Inflammatory macrophage treated with lipopolysaccharide for 1 hour (primary cell): Measurements from ENCODE around the gene TCF7L2.
A peak's percentile ranks its signal among the peaks of the same experiment; 100 is the strongest.

ENCODE experiments used
- DNase-seq, 2 donors: peaks; one replicate each; pipeline ENCODE4 v3.0.0-alpha.2; 2020 to 2022

TCF7L2 gene

DNA sequence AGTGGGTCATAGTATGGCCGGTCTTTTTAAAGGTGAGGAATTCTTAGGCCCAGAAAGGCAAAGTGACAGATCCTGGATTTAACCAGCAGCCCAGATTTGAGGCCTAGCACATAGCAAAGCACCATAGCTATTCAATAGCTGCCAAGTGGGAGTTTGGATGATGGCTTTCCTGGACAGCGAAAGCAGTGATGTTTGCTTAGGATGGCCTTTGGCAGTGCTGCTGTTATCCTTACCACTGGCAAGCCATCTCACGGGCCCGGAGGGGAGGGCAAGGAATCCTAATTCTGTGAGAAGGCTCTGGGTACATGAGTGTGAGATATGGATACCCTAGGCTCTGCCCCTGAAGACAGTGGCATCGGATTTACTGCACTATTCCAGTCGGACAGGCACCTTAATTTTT is 50.4 kb downstream of the TCF7L2 start:
- no peak for DNase-seq

DNA sequence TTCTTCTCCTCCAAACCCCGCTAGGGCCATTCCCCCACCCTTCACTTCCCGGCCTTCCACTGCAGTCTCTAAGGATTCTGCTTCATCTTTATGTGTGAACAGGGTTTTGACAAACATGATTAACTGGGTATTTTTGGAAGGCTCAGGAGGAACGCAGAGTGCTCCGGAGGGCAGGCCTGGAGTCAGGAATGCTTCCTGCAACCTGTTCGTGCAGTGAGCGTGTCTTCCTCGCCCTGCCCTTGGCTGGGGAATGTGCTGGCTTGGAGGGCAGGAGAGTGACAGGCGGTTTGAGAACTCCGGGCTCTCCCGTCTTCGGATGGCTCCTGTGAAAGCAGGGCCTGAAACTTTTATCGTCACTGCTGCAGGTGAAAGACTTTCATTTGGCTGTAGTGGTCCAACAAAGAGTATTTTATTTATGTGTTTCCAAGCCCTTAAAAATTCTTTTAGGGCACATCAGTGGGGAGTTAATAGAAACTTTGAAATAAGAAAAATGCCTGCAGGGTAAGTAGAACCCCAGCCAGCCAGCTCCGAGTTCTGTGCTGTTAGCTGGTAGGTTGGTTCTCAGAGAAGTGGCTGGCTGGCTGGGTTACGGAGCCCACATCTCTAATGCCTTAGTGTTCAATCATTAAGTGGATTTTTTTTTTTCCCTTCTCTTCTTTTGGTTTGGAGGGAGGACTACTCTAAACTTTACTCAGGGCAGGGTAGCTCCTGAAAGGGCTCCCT is 51.0 kb downstream of the TCF7L2 start:
- DNase-seq = no peak

DNA sequence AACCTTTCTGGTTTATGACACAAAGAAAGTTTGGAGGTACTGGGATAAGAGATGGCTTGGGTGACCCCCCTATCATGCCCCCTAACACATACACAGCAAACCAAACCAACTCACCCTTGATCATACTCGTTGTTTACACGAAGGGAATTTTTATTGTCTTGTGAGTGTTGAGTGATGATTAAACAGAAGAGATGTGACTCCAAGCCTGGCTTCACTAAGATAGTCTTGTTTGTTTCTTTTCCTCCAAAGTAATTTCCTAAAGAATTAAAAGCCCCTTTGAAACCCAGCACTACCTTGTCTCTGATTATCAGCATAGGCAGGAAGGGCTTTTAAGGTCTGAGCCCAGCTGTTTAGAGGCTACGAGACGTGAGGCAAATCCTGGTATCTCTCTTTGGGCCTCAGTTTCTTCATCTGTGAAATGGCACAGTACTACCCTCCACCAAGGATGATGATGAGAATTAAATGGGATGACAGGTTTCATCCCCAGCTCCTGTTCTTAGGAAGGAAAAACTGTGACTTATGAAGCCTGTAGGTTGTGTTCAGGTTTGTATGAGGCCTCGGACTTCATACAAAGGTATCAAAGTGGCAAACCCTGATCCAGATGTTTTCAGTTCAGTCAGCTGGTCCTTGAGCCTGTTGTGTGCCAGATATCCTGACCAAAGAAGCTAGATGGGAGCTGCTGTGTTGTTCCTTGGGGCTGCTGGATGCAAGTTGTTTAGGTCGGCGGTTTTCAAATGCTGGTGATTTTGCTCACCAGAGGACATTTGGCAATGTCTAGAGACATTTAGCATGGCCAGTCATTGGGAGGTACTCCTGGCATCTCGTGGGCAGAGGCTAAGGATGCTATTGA is 51.8 kb downstream of the TCF7L2 start:
- DNase-seq = no peak

DNA sequence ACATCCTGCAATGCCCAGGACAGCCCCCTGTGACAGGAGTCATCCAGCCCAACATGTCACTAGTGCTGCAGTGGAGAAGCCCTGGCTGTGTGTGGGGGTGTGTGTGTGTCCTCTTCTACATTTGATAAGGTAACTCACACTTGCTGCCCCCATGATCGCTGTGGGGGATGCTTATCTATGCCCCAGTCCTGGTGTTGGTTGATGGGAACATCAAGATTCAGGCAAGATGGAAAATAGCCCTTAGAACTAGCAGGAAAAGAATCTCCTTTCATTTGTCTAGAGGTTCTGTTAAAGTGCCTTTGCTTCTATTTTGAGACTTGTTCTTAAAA is 52.4 kb downstream of the TCF7L2 start:
- no peak for DNase-seq

DNA sequence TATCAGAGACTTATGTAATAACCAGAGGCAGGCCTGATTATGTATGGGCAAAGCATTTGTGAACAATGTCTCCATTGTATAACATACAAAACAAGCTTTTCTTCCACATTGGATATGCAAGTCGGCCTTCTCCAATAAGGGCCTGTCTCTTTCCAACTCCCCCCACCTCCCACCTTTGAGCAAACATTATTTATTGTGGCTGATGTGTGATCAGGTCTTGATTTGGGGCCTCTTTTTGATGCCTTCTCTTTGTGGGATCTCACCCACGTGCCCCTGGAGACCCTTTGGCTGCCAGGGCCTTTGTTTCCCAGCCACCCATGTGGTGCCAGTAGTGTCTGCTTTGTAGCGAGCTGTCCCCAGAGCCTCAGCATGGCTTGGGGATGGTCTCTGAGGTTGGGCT is 53.0 kb downstream of the TCF7L2 start:
- no peak for DNase-seq

DNA sequence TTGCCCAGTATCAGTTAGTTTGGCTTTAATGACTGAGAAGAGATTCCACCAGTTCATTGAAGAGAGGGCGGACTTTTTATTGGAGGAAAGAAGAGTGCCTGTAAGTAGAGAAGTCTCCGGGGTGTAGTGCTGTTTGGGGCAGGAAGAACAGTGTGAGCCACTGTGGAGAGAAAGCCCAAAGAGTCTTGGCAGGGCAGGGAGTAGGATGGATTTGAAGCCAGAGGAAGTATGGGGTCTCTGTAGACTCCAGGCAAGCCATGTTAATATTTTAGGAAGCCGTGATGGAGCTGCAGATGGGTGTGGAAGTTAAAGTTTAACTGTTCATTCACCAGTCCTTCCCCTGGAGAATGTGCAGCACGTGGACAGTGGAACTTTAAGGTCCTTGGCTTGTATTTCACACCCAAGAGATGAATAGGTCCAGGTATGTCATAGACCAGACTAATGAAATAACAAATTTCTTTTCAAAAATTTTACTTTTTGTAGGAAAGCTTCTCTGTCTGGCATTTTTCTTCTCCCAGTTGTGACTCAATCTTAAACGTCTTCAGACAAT is 54.1 kb downstream of the TCF7L2 start:
- DNase-seq = no peak

DNA sequence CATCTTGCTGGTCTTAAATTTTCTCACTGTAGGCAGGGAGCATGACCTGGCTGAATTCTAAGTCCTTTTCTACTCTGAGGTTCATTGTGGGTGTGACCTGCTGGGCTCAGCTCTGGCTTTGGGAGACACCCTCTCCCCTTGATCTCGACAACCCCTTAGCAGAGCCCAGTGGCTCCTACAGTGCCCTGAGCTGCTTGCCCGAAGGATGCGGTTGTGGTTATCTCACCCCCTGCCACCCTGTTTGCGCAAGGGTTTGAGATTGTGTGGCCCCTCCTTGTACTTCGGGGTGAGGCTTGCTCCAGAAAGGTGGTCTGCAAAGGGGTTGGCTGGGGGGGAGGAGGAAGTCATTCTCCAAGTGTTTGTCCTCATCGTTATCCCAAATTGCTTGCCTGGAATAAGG is 55.3 kb downstream of the TCF7L2 start:
- DNase-seq = no peak

DNA sequence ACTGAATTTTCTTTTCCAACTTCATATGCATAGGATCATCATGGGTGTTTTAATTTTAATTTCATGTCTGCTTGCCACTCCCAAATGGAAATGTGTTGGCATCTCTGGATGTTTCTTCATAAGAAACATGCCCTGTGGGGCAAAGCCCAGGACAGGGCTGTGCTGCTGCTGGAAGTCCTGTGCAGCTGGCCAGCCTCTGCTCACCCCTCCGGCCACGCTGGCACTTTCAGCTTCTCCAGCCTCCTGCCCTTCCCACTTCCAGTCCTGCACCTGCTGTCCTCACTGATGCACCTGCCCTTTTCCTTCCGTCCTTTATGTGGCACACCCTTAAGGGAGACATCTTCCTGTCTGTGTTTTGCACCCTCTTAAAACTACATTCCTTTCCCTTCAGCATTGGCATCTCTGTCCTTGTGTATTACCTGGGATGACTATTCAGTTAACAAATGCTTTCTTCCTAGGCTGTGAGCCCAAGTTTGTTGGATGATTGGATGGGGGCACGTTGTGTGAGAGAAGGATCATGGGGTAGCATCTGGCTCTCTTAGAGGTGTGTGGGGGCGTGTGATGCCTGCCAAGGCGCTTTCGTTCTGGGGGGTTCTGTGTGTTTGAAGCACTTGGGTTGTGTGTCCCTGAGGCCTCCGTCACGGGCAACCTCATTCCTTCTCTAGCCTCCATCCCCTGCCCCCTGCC is 56.8 kb downstream of the TCF7L2 start:
- no peak for DNase-seq

DNA sequence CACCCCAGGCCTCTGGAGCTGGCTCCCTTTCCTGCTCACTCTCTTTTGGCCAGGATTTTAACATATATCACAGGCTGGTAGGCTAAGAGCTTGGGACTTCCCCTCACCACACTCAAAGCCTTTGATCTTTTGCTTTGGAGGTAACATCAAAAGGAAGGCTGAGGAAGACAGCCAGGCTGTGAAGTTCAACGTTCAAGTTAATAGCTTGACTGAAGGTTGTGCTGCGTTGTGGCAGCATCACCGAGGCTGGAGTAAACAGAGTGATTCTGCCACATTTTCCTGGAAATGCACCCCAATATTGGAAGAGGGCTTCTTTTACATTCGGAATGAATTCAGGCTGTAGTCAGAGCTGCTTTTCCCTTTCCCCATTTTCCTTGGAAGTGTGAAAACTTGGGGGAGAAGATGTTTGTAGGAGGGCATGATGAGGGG is 57.3 kb downstream of the TCF7L2 start:
- DNase-seq = no peak

DNA sequence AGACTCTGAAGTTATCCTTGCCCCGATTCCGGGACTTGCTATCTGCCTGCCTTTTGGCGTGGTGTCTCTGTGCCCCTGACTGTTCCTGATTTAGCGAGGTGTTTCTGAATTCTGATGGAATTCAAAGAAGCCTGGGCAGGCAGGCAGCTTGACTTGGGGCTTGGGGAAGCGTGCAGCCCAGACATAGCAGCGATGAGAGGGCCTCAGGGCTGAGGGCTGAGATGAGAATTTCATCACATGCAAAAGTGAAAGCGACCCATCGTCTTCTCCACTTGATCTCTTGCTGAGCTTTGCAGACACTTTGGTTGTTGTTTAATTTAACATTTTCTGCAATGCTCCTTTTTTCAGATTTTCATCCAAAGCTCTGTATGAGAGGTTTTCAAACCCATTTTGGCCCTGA is 57.8 kb downstream of the TCF7L2 start:
- DNase-seq = peak in 1 of 2 donors; percentile 44

DNA sequence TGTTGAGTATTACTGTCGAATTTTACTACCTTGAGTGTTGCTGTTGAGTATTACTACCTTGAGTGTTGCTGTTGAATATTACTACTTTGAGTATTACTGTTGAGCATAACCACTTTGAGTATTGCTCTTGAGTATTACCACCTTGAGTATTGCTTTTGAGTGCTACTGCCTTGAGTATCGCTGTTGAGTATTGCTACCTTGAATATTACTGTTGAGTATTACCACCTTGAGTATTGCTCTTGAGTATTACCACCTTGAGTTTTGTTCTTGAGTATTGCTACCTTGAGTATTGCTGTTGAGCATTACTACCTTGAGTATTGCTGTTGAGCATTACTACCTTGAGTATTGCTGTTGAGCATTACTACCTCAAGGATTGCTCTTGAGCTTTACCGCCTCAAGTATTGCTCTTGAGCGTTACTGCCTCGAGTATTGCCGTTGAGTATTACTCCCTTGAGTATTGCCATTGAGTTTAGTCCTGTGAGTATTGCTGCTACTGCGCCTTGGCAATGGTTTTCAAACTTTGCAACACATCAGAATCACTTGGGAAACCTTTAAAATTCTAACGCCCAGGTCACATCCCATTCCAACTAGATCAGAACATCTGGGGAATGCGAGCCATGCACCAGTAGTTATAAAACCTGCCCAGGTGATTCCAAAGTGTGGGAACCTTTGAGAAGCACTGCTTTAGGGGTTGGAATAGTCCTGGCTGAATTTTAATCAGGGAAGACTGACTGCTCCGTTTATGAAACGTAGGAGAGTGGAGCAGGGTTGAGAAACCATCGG is 61.7 kb downstream of the TCF7L2 start:
- no peak for DNase-seq

DNA sequence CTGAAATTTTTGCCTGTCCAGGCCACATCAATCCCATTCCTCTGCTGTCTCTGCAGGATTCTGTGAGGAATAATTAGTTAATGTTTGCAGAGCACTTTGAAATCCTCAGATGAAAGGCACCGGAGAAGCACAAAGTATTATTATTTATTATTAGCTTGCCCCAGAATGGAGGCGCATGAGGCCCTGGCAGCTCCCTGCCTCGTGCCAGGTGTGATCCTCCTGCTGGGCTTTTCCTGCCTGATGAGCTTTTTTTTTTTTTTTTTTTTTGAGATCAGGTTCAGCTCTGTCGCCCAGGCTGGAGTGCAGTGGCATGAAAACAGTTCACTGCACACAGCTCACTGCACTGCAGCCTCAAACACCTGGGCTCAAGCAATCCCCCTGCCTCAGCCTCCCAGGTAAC is 65.2 kb downstream of the TCF7L2 start:
- DNase-seq = no peak

DNA sequence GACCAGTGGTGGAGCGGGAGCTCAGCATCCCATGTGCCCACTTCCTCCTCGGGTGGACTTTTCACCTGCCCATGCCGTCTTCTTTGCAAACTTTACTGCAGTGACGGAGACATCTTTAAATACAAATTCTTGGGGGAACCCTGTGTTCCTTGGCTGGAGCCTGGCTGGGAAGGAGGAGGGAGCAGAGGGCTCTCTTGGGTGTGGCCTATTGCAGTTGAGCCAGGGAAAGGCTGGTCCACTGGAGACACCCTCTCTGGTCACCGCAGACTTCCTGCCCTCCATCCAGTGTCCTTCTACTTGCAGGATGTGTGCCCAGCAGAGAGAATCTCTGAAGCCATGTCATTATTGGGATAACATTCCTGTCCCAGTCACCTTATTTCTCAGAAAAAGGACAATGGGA is 67.3 kb downstream of the TCF7L2 start:
- no peak for DNase-seq

DNA sequence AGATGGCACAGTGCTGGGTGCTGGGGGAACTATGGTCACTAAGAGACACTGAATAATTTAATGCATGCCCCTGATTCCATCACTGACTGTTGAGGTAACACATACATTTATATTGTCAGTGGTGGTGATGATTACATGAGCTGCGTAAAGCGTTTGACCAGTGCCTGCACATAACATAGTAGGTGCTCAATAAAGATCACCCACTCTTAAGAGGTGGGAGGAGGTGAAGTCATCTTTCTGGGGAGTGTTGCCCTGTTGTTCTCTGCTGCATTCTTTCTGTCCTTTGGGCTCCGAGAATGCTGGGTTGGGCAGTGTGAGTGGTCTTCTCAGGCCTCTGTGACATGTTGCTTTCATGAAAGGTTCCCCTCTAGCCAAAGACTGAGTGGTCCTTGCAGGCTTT is 68.0 kb downstream of the TCF7L2 start:
- no peak for DNase-seq

DNA sequence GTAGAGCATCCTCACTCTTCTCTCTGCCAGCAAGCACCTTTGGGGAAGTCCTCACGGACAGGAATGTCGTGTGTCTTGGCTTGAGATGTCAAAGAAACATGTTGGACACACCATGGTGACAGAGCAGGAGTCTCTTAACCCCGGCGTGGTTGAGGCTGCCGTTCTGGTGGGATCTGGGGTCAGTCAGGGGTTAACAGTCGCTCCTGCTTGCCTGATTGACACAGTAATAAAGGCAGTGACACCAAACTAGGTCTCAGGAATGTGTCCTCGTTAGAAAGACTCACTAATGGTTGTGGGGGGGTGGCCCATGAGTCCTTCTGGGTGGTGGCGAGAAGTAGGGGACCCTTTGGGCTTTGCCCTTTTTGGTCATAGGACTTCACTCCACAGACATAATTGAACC is 69.0 kb downstream of the TCF7L2 start:
- DNase-seq = no peak

DNA sequence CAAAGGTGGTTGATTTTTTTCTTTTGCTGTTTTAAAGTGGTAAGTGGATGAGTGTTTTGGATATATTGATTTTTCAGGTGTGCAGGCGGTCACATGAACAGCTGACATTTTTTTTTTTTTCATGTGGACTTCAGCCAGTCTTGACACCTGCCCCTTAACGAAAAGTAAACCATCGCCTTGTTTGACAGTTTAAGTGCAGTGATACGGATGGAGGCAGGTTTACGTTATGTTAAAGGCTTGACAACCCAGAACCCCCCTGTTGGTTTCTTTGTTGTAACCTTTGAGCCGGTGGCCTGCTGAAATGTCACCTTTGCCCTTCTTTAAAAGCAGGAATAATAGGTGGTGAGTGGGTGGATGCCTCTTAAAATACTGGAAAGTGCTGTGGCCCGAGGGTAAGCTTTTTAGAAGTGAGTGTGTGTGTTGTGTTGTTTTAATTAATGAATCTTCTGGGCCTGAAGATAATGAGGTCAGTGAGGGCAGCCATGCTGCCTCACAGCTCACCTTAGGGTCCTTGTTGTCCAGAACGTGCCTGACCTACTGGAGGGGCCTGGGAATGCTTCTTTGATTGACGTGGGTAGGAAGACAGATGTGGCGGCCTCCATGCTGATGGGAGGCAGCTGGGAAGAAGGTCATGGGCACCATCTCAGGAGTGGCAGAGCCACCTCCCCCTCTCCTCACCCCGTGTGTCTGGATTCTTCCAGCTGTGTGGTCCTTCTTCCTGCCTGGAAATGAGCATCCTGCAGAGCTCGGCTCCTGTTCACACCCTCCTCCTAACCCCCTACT is 69.8 kb downstream of the TCF7L2 start:
- no peak for DNase-seq

DNA sequence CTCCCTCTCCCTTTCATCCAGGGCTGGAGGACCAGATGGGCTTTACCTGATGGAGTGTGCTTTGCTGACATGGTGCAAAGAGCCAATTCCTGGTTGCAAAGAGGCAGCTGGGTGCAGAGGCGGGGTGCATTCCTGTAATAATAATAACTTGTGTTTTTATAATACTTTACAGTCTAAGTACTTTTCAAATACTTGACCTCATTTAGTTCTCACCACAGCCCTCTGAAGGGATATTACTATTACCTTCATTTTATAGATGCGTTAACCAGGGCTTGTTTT is 70.4 kb downstream of the TCF7L2 start:
- no peak for DNase-seq

DNA sequence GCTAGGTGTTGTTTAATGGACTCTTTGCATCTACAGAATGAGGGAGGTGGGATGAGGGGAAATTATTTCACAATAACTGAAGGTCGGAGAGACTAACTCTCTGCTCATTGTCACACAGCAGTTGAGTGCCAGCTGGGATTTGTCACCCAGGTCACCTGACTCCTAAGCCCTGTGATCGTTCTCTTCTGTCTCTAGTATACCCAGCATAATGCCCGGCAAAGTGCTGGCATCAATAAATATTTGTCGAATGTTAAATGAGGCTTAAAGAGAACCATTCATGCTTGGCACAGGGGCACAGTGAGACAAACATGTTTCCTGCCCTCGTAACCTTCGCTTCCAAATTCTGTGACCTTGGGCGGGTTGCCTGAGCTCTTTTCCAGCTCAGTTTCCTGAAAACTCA is 70.8 kb downstream of the TCF7L2 start:
- no peak for DNase-seq

DNA sequence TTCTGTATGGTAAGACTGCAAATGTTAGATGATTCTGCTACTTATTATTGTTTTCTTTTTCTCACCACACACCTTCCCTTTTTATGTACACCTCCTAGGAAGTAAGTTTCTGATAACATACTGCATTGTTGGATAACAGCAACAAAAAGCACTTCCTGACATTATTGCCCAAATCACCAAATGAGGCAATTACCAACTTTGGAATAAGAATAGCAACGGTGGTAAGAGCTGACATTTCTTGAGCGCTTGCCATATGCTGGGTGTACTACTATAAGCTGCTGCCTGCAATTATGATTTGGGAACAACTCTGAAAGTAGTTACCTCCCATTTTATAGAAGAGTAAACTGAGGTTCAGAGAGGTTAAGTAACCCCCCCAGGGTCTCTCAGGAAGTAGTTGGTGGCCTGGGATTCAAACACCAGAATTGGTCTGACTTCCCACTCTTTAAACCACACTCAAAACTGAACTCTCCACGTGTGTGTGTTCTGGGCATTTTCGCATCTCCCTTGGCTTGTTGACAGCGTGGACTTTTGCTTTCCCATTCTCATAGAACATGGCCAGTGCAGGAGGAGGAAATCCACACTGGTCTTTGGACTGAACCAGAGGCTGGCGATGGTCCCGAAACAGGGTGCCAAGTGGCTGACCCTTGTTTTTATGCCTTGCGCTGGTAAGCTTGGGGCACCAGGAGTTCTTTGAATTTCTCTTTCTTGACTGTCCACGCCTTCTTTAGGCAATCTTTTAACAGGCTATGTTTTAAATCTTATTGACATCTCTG is 71.4 kb downstream of the TCF7L2 start:
- no peak for DNase-seq

DNA sequence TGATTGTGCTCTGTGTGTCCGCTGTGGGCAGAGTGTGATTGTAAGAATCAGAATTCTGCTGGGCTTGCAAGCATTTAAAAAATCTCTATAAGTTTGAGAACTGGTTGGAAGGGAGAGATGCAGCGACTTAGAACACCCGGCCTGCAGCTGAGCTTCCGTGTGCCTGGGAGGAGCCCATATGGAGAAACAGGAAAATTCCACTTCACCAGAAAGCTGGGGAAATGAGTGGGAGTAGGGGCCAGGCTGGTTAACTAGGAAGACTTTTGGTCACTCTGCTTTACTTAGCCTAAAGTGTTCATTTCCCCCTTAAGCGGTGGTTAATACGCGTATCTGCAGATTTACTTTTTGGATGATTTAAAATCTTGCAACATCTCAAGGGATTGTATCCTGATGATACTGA is 72.2 kb downstream of the TCF7L2 start:
- DNase-seq = peak in 1 of 2 donors; percentile 44

DNA sequence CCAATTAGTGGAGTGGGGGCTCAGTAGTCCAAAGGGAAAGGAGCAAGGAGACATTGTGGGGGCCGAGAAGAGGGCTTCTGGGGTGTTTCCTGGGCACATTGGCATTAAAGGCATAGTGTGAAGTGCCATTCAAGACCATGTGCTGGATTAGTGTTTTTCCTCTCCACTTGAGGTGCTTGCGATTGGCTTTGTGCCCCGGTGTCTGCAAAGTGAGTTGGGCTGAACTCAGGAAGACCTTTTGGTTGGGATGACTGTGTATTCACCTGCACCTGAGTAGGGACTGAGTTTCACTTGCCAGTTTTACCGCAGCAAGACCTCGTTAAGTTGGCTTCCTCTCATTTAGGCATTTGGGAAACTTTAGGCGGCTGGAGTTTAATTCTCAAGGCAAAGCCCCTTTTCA is 73.0 kb downstream of the TCF7L2 start:
- no peak for DNase-seq

DNA sequence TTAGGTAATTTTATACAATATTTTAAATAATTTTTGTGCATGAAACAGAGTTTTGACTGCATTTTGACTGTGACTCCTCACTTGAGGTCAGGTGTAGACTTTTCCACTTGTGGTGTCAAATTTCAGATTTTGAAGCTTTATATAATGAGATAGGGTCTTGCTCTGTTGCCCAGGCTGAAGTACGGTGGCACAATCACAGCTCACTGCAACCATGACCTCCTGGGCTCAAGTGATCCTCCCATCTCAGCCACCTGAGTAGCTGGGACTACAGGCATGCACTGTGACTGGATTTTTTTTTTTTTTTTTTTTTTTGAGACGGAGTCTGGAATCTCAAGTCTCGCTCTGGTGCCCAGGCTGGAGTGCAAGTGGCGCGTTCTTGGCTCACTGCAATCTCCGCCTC is 74.9 kb downstream of the TCF7L2 start:
- DNase-seq = no peak
